Esophagus squamous epithelium (tissue), 4 donors: ENCODE measurements around the gene ZBTB8B.

Experiments
- POLR2A ChIP-seq, 4 donors: fragments of 450-650 bp; IDR thresholded peaks; one replicate each; pipeline ENCODE4 v1.6.1; 2017; ENCODE audit warnings: antibody characterized with exemption in 4 of 4, mild to moderate bottlenecking in 4 of 4, moderate library complexity in 3 of 4
- TF ChIP-seq, protein P1 (sequence below), 6 experiments: fragments of 450-650 bp in 4 of 6; fragments of 200-600 bp in 2 of 6; sonication (generic) in 2 of 6; IDR thresholded peaks; one replicate each; pipeline ENCODE4 v1.5.1; 2016 to 2019; ENCODE audit warnings: antibody characterized with exemption in 6 of 6, mild to moderate bottlenecking in 4 of 6, moderate library complexity in 4 of 6

DNA sequence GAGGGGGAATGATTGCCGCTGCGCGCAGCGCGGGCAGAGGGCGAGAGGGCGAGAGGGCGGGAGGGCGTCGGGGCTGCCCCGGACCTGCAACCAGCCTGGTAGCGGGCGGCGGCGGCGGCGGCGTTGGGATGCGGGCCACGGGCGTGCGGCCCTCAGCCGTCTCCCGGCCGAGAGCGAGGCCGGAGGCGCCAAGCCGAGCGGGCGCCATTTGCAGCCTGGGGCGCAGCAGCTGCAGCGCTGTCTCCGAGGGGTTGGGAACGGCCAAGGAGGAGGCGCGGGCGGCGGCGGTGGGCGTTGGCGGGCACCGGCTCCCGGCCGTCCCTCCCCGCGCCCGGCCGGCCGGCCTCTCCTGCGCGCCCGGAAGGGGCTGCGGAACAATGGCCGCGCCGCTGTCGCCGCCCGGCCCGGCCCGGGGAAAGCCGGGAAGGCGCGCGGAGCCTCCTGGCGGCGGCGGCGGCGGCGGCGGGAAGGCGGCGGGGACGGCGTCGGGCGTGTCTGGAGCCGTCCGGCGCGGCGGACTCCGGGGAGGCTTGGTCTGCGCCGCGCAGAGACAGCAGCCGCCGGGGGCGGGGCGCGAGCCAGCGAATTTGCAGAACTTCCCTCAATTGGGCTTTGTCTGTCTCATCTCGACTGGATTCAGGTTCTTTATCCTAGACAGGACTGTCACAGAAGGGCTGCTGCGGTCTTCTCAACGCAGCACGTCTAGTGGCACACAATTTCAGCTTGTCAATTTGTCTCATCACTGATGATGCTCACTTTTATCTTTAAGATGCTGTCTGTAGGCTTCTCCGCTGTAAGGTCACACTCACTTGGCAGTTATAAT lies 35.7 kb downstream of the ZBTB8B start:
- TF ChIP-seq, protein P1, sequence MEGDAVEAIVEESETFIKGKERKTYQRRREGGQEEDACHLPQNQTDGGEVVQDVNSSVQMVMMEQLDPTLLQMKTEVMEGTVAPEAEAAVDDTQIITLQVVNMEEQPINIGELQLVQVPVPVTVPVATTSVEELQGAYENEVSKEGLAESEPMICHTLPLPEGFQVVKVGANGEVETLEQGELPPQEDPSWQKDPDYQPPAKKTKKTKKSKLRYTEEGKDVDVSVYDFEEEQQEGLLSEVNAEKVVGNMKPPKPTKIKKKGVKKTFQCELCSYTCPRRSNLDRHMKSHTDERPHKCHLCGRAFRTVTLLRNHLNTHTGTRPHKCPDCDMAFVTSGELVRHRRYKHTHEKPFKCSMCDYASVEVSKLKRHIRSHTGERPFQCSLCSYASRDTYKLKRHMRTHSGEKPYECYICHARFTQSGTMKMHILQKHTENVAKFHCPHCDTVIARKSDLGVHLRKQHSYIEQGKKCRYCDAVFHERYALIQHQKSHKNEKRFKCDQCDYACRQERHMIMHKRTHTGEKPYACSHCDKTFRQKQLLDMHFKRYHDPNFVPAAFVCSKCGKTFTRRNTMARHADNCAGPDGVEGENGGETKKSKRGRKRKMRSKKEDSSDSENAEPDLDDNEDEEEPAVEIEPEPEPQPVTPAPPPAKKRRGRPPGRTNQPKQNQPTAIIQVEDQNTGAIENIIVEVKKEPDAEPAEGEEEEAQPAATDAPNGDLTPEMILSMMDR (IDR thresholded peaks at IDR 0.05), result peak in 3 of 6 experiments; percentile 38 to 58 (median 48)
- TF ChIP-seq POLR2A (IDR thresholded peaks at IDR 0.05), result peak in 1 of 4 donors; percentile 63
